Measurements from ENCODE around the gene MGLL.

Gene MGLL

DNA sequence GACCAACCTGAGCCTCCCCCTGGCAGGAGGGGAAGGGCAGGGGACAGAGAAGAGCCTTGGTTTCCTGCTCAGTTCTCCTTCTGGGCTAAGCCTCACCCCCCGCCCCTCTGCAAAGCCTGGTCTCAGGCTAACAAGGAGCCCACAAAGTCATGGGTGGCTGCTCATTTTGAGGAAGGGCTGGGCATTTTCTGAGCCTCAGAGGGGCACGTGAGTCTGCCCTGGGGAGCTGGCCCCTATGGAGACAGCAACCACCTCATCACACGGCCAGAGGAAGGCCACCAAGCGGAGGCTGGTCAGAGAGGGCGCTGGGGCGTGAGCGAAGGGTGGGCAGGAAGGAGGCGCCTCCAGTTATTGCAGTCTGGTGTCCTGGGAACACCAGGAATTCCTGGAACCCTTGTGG, 130.8 kb downstream of the MGLL start:
- TF ChIP-seq, protein P1, sequence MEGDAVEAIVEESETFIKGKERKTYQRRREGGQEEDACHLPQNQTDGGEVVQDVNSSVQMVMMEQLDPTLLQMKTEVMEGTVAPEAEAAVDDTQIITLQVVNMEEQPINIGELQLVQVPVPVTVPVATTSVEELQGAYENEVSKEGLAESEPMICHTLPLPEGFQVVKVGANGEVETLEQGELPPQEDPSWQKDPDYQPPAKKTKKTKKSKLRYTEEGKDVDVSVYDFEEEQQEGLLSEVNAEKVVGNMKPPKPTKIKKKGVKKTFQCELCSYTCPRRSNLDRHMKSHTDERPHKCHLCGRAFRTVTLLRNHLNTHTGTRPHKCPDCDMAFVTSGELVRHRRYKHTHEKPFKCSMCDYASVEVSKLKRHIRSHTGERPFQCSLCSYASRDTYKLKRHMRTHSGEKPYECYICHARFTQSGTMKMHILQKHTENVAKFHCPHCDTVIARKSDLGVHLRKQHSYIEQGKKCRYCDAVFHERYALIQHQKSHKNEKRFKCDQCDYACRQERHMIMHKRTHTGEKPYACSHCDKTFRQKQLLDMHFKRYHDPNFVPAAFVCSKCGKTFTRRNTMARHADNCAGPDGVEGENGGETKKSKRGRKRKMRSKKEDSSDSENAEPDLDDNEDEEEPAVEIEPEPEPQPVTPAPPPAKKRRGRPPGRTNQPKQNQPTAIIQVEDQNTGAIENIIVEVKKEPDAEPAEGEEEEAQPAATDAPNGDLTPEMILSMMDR (IDR thresholded peaks at IDR 0.05; ENCODE audit: insufficient read depth, low read length, poor library complexity, severe bottlenecking), result no peak
- TF ChIP-seq EZH2phosphoT487 (conservative IDR thresholded peaks at IDR 0.05; ENCODE audit: low read length), result no peak
- H3K36me3 ChIP-seq (ENCODE audit: low read length), result no peaks in the 10 kb centered on the region
- H3K27ac ChIP-seq (ENCODE audit: low read depth, low read length), result no peak overlapping the region
- H3K27me3 ChIP-seq (ENCODE audit: low read length), result no peaks in the 10 kb centered on the region
- no peak overlapping the region for H3K9ac ChIP-seq (ENCODE audit: low read length)
- H3K4me3 ChIP-seq (ENCODE audit: insufficient read depth, low read length, poor library complexity, severe bottlenecking), result no peak overlapping the region
- H3K79me2 ChIP-seq (ENCODE audit: insufficient read depth, low read length), result no peaks in the 10 kb centered on the region
- no peak overlapping the region for H2AFZ ChIP-seq (ENCODE audit: low read depth, low read length, severe bottlenecking)
- no peak overlapping the region for H3K4me2 ChIP-seq (ENCODE audit: low read depth, low read length, poor library complexity, severe bottlenecking)
- H3K9me3 ChIP-seq (ENCODE audit: insufficient read depth, low read length), result no peaks in the 10 kb centered on the region; the same call in 1 of the 2 replicates
- H3F3A ChIP-seq (ENCODE audit: insufficient read depth), result no peaks in the 10 kb centered on the region
- no peaks in the 10 kb centered on the region for H4K20me1 ChIP-seq (ENCODE audit: low read depth, low read length)
- H3K9me2 ChIP-seq (replicated peaks; ENCODE audit: insufficient read depth, low read length), result no peaks in the 10 kb centered on the region

- TF ChIP-seq EZH2phosphoT487 (conservative IDR thresholded peaks at IDR 0.05; ENCODE audit: low read length), result no peak
- TF ChIP-seq, protein P1 (IDR thresholded peaks at IDR 0.05; ENCODE audit: insufficient read depth, low read length, poor library complexity, severe bottlenecking), result peak; percentile 11
- Histone ChIP-seq H3F3A (ENCODE audit: insufficient read depth) (no peaks in the 10 kb centered on the region), H3K79me2 (ENCODE audit: insufficient read depth, low read length) (no peaks in the 10 kb centered on the region), H3K36me3 (ENCODE audit: low read length) (no peaks in the 10 kb centered on the region), H4K20me1 (ENCODE audit: low read depth, low read length) (no peaks in the 10 kb centered on the region), H3K9me2 (replicated peaks; ENCODE audit: insufficient read depth, low read length) (no peaks in the 10 kb centered on the region), H3K4me3 (ENCODE audit: insufficient read depth, low read length, poor library complexity, severe bottlenecking) (no peak overlapping the region), H3K9ac (ENCODE audit: low read length) (no peak overlapping the region), H3K4me2 (ENCODE audit: low read depth, low read length, poor library complexity, severe bottlenecking) (no peak overlapping the region), H2AFZ (ENCODE audit: low read depth, low read length, severe bottlenecking) (no peak overlapping the region), H3K27me3 (ENCODE audit: low read length) (no peaks in the 10 kb centered on the region), H3K27ac (ENCODE audit: low read depth, low read length) (no peak overlapping the region), H3K9me3 (ENCODE audit: insufficient read depth, low read length) (no peaks in the 10 kb centered on the region; the same call in 1 of the 2 replicates)
These were observed 131.4 kb downstream of the MGLL start for GRCh38 chr3:127690823-127691452.

DNA sequence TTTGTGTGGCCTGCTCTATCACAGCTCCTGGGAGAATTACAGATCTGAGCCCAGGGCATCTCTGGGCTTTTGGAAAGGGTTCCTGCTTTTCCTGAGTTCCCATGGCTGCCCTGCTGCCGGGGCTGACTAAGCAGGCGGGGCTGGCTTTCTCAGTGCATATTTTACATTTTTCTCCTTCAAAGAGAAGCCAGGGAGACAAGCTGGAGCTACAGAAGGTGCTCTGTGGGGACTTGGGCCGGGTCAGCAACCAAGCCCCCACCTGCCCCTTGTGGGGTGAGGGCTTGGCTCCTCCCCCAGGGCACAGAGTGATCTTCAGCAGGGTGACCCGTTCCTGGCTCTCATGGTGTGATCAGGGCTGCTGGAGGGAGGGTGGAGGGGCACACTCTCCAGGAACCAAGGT, 132.2 kb downstream of the MGLL start:
- Histone ChIP-seq H3K79me2 (ENCODE audit: insufficient read depth, low read length) (no peaks in the 10 kb centered on the region), H3K9ac (ENCODE audit: low read length) (no peak overlapping the region), H4K20me1 (ENCODE audit: low read depth, low read length) (no peaks in the 10 kb centered on the region), H3K27ac (ENCODE audit: low read depth, low read length) (no peak overlapping the region), H3K4me2 (ENCODE audit: low read depth, low read length, poor library complexity, severe bottlenecking) (no peak overlapping the region), H2AFZ (ENCODE audit: low read depth, low read length, severe bottlenecking) (no peak overlapping the region), H3K9me2 (replicated peaks; ENCODE audit: insufficient read depth, low read length) (no peaks in the 10 kb centered on the region), H3K4me3 (ENCODE audit: insufficient read depth, low read length, poor library complexity, severe bottlenecking) (no peak overlapping the region), H3K9me3 (ENCODE audit: insufficient read depth, low read length) (no peaks in the 10 kb centered on the region; the same call in 1 of the 2 replicates), H3K27me3 (ENCODE audit: low read length) (no peaks in the 10 kb centered on the region), H3K36me3 (ENCODE audit: low read length) (no peaks in the 10 kb centered on the region), H3F3A (ENCODE audit: insufficient read depth) (no peaks in the 10 kb centered on the region)
- TF ChIP-seq, protein P1 (IDR thresholded peaks at IDR 0.05; ENCODE audit: insufficient read depth, low read length, poor library complexity, severe bottlenecking), result no peak
- no peak for TF ChIP-seq EZH2phosphoT487 (conservative IDR thresholded peaks at IDR 0.05; ENCODE audit: low read length)
